HEK293T (cell line): Measurements from ENCODE around the gene MTREX.

ENCODE experiments used
- ARNT ChIP-seq: fragments of 450-650 bp; IDR thresholded peaks from 2 replicates; pipeline ENCODE4 v1.6.1; 2017; ENCODE audit warnings: mild to moderate bottlenecking
- FOXA1 ChIP-seq: fragments of 450-650 bp; IDR thresholded peaks from 2 replicates; pipeline ENCODE4 v1.6.1; 2016; ENCODE audit warnings: mild to moderate bottlenecking

- TF ChIP-seq FOXA1 (no peak), ARNT (no peak)
Measured at GRCh38 chr5:55350754-55351153, 43.0 kb downstream of the MTREX start.
